NCI-H1436 treated with DMSO at 0.1 percent for 48 hours (cell line): ENCODE results near the gene UNC5A.

Source experiments
- DNase-seq: peaks from one replicate; lab custom pipeline; 2025; lab: John Stamatoyannopoulos, UW

Gene UNC5A

DNA sequence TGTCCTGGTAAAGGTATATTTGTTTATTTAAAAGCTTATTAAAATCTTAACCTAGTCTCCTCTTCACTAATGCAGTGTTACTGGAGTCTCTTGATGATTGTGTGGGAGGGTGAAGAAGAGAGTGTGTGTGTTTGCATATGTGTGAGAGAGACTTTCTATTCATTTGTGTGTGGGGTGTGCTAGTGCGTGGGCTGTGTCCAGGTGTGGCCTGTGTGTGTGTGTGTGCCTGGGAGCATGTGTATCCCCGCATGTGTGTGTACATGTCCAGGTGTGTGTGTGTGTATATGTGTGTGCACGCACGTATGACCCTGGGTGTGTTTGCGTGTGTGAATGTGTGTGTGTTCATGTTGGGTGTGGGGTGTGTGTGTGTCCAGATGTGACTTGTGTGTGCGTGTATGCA, 10.3 kb upstream of the UNC5A start:
- no peak for DNase-seq

DNA sequence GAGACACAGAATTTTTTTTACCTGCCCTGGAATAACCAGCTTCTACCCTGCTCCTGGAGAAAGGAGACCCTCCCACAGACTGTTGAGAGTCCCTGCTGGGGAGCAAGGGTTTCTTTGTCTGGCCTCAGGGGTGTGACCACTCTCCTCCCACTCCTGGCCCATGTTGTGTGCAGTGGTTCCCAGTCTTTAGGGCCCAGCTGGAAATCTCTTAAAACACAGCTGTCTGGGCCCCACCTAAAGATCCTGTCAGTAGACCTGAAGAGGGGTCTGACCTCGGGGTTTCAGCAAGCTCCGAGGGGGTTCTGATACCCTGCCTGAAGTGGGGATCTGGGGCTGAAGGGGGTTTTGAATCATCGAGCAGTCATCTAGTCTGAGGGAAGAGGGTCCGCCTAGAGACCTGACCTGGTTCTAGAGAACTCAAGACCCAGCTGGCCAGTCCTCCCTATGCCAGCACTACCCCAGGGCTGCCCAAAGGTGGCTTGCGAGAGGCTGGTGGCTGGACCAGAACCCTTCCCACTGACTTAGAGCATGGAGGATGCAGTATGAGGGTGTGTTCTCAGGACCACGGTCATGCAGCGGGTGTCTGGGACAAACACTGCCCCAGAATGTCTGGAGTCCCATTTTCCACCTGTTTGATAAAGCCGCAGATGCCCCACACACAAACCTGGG, 8.1 kb upstream of the UNC5A start:
- DNase-seq, result no peak

DNA sequence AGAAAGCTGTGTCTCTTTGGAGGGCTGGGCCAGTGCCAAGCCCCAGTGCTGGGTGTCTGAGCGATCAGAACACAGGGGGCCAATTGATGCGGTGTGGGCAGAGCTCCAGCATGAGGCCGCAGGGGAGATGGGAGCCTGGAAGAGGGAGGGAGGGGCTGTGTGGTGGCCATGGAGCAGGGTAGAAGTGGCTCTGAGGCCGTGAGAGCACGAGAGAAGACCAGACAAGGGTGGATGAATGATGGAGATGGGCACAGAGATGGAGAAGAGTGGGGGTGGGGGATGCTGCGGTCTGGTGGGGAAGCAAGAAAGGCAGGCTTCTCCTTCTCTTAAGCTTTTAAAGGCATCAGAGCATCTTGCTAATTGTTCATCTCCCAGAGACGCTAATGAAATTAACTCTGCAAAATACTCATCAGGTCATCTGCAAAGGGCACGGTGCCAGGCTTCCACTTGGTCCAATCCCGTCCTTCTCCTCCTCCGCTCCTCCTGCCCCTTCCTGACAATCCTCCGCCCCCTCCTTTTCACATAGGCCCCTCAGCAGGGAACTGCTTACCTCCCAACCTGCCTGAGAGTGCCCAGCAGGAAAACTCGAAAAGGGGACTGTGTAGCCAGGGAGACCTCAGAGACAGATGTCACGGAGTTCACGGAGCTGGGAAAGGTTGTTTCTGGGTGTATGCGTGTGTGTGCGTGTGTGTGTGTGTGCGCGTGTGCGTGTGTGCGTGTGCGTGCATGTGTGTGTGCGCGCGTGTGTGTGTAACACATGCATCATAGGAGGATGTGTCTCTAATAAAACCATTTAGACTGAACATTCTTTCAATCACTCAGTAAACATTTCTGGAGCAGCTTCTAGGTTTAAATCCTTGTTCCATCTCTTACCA, 7.1 kb upstream of the UNC5A start:
- DNase-seq, result no peak

DNA sequence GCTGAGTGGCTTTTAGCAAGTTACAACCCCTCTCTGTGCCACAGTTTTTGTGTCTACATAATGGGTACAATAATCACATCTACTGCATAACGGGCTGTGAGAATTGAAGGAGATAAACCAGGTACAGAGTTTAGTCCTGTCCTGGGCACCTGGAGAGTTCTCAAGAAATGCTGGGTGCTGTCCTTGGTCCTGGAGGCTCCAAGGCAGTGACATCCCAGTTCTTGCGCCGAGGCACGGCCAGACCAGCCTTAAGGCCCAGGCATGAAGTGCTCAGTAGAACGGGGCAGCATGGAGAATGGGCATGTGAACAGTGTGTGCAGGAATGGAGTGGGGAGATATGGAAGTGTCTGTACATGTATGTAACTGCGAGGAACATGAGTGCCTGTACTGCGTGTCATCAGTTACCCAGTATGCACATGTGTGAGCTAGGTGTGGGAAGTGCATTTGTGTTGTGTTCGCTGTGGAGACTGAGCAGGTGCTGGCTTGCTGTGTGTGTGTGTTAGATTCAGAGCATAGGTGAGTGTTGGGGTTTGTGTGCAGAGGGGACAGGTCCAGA, 6.3 kb upstream of the UNC5A start:
- DNase-seq, result no peak

DNA sequence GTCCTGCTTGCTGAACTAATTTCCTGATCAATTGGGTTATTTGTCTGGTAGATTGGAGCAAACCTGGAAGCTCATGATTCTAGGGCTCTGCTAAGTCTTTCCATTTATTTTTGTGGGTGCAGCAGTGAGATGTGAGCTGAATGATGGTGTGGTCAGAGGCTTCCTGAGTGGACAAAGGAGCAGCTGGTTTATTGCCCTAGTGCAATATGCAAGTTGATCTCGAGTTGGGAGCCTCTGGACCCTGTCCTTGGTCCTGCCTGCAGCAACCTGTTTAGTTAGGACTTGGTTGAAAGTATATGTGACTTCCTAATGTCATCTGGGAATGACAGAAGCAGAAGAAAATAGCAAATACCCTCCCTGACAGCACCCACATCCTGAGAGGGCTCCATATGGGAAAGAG, 4.2 kb upstream of the UNC5A start:
- DNase-seq, result no peak

DNA sequence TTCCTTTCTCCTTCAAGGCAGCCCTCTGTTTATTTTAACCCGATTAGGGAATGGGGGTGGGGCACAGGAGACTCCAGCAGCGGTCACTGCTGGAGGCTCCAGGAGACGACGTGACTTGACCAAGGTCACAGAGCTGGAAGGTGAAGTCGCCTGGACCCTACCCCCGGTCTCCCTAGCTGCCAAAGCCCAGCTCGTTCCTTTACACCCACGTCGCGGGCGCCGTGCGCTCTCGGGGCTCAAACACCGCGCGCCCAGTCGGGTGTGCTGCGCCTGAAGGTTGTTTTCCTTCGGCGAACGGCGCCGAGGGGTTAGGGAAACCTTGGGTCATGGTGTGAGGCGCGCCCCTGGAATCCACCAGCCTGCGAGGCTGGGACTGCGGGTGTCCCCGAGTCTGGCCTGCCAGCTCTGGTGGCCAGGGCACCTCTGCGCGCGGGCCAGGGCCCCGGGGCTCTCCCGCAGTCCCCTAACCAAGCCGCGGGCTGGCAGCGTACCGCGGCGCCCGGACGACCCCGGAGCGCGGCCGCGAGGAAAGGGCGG, 747 bp upstream of the UNC5A start:
- DNase-seq, result no peak

DNA sequence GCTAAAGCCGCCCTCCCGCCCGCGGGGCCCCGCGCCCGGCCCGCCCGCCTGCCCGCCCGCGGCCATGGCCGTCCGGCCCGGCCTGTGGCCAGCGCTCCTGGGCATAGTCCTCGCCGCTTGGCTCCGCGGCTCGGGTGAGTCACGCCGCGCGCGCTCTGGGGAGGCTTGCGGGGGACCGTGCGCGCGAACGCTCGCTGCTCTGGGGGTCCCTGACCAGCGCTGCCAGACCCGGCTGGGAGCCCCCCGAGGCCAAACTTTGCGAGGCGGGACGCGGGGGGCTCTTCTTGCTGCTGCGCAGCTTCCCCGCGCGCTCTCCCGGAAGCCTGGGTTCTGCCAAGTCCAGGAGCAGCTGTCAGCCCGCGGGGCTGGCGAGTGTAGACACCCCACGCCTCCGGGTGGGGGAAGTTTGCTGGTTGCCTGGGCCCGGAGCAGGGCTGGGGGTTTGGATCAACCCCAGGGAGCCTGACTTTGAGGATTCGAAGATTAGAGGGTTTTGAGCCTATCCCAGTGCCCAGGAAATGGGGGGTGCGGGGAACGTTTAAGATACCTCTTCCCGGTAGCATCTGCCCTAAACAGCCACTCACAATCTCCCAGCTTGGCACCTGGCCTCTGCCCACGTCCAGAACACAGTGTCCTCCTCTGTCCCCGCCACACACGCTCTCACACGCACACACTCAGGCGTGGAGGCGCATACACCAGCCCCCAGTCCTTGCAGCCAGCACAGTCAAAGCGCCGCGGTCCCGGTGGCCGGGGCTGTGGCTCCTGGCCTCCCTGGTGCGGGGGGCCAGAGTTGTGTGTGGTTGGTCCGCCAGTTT, 535 bp downstream of the UNC5A start:
- DNase-seq, result no peak

DNA sequence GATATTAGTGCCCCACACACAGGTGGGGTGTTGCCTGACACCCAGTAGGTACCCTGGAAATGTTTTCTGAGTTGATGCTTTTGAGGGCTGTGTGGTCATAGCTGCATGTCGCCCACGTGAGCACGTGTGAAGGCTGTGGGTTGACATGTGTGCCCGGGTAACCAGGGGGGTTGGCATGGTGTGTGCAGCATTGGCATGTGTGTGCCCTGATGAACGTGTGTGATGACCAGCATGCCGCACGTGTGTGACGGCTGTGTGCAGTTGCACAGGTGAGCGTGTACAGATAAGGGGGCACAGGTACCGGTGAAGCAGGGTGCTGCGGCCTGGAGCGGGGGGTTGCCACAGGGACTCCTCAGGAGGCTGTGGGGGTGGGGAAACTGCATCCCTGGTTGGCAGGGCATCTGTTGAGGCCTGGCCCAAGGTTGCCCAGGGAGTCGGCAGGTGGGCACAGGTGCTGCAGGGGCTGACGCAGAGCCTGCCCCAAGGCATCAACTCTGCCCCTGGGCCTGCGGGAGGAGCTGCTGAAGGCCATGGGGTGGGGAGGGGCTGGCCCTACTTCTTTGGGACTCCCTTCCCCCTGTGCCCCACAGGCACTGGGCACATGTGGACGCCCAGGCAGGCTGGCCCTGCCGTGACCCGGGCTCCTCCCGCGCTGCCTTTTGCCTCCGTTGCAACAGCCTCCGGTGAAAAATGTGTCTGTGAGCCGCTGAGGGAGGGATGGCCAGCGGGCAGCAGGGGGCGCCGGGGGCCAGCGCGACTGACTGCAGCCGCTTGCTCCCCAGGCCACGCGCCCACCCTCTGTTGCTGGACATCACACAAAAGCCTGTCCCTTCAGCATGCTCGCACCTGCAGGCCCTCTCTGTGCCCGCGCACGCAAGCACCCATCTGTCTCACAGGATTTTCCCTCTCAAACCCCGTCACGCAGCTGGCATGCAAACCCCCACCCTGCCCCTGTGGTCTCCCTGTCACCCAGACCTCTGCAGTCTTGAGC, 2.2 kb downstream of the UNC5A start:
- DNase-seq, result no peak

DNA sequence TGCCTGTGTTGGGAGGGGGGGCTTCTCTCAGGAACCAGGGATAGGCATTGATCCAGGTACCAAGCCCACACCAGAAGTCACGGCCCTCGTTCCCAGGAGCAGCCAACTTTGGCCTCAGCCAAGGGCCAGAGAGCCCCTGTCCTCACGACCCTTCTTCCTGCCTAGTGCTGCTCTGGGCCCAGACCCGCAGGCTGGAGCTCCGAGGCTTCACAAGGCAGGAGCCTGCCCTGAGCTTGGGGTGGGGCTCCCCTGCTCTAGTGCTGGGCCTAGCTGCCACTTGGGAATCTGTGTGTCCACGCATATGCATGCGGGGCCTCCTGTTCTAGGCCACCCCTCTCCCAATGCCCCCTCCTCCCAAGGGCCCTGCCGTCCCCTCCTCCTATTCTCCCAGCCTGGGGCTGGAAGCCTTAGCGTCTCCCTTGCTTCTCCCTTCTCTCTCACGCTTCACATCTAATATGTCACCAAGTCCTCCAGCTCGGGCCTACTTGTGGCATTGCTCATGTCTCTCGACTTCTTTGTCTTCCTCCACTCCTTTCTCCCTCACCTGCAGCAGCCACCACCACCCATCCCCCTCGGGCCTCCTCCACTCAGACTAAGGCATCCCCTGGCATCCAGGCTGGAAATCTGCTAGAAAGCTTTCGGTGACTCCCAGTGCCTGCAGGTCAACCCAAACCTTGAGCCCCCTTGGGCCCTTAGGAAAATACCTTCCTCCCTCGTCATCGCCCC, 3.4 kb downstream of the UNC5A start:
- DNase-seq, result no peak

DNA sequence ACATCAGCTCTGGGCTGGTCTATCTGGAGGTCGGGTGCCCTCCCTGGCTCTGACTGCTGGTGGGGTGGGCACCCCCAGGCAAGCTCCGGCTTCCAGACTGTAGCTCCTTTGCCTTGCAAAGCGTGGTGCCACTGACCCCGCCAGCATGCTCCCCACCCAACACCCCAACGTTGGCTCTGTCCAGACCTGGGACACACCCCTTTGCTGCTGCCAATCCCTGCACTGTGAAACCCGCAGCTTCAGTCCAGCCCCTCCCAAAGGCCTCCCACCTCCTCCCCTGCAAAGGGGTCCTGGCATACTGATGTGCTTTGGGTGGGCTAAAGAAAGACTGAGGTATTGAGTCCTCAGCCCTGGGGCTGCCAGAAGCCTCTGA, 3.9 kb downstream of the UNC5A start:
- DNase-seq, result no peak

DNA sequence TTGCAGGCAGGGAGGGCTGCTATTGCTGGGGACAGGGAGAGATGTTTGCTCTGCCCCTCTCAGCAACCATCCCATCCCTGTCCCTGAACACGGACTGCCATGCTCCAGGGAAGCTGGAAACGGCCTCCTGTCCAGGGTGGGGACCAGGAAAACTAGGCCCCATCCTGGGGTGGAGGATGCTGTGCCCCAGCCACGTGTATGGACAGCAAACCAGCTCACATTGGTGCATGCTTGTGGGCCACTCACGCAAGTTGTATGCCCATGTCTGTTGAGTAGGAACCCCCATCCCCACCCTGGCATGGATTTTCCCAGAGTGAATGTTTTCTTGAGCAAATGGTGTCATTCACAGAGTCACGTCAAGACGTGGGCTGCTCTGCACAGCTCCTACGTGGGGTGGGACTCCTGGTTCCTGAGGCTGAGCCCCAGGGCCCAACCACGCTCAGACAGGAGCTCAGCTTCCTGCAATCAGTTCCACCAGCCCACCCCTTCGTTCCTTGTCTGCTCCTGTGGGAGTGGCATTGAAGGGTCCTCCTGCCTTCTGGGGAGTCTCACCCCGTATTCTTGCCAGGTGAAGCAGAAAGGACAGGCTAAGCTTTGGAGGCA, 4.6 kb downstream of the UNC5A start:
- DNase-seq, result no peak

DNA sequence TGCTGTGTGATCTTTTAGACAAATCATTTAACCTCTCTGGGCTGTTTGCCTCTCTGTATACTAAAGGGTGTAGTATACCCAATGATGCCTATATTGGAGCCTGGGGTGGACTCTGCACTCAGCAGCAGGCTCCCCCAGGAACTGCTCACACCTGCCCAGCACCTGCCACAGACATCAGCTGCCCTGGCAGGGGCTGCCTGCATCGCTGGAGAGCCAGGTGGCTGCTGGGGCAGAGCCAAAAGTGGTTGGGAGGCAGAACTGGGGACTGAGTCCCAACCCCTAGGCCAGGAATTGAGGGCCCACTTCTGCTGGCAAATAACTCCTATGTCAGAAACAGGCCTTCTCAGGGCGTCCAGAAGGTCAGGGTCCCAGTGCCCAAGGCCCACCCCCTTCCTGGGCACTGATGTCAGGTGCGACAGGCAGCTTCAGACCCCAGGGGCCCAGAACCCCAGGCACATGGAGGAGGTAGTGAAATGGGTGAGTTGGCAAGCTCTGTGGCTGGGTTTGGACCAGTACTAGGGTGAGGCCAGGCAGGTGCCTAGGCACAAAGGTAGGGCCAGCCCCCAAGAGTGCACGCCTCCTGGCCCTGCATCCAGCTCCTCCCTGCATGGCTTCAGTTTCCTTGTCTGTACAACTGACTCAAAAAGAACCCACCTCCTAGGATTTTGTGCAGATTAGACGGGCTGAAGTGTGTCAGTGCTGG, 5.8 kb downstream of the UNC5A start:
- no peak for DNase-seq

DNA sequence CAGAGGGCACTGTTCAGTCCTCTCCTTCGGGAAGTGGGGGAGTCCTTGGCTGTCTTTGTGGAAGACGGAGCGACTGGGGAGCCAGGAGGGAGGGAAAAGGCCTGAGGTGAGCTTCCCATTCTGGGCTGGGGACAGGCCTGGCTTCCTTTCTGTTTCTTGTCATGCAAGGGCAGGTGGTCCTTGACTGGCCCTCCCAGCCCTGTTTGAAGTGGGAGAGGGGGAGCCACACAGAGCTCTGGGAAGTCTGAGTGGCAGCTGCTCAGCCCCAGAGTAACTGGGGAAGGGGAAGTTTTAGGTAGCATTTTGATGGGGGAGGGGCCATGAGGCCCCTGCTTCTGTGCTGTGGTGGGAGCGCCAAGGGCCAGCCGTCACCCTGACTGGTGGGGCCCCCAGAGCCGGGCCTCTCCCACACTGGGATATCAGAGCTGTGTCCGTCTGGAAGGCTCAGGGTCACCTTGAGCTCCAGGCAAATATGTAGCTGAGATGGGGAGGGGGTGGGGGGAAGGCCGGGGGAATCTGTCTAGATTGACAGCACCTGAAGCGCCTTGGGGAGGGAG, 6.5 kb downstream of the UNC5A start:
- DNase-seq, result no peak

DNA sequence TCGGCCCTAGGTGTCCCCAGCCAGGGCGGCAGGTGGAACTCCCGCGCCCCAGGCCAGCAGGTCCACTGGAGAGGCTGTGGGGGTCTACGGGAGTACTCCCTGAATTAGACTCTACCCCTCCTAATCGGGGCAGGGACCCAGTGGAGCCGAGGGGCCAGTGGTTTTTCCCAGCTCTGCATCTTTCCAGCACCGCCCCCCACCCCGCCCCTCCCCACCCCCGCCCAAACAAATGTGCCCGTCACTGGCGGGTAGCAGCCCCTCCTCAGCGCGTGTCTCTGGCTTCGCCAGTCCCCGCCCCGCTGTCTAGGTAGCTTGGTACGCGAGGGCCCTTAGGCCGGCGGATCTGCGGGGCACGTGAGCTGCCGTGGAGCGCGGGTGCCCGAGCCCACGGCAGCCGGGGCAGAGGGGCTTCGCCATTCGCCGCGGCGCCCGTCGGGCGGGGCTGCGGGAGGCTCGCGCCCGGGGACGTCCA, 7.0 kb downstream of the UNC5A start:
- no peak for DNase-seq

DNA sequence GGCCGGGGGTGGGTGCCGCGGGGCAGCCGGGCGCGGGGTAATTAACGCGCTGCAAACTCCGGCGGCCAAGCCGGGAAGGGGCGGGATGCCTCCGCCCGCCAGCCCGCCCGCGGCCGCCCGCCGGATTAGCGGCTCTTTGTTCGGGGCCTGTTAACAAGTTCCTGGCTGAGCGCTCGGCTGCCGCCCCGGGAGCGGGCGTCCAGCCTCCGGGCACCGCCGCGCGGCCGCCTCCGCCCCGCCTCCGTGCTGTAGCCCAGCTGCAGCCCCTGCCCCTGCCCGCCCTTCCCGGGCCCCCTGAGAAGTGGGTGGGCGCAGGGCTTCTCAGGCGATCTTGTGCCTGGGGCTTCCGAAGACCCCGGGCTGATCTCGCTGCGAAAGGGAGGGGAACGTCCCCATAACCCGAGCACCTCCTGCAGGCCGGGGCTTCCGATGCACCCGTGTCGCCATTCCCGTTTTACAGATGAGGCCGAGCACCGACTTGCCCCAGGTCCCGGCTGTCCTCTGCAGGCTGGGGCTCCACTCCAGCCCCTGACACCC, 7.5 kb downstream of the UNC5A start:
- DNase-seq, result no peak

DNA sequence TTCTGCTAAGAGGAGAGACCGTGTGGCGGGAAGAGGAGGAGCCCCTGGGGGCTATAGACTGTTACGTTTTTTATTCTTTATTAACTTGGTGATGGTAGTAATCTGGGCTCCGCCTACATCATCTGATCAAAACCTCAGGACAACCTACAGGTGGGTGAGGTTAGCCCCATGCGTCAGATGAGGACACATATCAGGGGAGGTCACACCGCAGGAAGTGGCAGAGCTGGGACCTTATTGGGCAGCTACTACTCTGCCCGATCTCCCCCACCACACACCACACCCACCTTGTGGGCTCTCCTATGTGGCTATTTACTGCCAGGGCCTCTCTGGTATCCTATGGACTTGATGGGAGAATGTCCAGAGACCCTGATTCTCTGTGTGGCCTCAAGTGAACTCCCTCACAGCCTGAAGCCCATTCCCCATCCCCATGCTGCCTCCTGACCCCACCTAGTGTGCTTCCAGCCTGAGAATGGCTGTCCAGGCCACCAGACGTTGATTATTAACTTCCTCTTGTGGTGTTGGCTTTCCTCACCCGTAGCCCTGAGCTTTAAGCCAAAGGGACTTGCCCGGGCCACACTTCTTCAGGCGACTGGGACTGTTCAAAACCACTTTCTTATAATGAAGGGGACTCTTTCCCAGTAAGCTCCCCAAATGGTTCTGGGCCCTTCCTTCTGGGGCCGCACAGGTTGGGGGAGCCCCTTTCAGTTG, 8.2 kb downstream of the UNC5A start:
- no peak for DNase-seq

DNA sequence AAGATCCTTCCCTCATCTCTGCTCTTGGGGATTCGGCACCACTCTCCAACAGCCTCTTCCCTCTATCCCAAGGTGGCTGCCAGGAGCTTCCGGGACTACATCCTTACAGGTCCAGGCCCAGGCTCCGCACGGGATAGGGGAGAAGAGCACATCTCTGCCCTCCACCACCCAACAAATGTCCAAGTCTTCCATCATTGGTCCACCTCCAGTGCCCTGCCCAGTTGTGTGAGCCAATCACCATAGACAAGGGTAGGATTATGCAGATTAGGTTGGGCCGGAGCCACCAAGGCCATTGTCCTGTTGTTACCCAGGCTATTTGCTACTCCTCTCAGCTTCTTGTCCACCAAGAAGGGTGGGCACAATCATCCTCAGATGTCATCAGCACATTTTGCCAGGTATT, 9.1 kb downstream of the UNC5A start:
- no peak for DNase-seq

DNA sequence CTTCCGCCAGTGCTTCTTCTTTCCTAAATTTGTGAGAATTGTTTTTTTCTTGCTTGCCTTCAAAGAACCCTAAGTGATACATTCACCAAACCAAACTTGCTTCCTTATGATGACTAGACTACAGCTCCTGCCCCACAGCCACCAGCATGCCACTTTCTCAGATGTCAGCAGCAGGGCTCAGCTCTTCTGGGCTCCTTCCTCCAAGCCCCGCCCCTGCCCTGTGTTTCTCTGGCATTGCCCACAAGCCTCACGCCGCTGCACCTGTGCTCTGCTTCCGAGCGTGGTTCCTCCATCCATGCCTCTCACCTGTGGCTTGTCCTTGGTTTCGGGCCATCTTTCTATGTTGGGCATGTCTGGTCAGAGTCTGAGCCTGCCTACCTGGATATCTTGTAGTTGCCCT, 10.6 kb downstream of the UNC5A start:
- DNase-seq, result no peak
